Measurements from ENCODE around the gene KCNH8.

DNA sequence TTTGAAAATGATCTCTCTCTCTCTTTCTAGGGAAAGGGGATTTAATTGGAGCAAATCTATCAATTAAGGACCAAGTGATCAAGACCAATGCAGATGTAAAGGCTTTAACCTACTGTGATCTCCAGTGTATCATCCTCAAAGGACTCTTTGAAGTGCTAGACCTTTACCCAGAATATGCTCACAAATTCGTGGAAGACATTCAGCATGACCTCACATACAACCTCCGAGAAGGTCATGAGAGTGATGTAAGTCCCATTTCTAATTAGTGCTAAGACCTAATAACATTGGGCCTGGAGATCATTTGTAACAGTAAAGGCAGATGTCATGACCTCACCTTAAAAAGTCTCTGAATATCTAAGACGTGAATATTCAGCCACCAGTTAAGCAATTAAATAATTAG, 308.4 kb downstream of the KCNH8 start:
- TF ChIP-seq, protein P1, sequence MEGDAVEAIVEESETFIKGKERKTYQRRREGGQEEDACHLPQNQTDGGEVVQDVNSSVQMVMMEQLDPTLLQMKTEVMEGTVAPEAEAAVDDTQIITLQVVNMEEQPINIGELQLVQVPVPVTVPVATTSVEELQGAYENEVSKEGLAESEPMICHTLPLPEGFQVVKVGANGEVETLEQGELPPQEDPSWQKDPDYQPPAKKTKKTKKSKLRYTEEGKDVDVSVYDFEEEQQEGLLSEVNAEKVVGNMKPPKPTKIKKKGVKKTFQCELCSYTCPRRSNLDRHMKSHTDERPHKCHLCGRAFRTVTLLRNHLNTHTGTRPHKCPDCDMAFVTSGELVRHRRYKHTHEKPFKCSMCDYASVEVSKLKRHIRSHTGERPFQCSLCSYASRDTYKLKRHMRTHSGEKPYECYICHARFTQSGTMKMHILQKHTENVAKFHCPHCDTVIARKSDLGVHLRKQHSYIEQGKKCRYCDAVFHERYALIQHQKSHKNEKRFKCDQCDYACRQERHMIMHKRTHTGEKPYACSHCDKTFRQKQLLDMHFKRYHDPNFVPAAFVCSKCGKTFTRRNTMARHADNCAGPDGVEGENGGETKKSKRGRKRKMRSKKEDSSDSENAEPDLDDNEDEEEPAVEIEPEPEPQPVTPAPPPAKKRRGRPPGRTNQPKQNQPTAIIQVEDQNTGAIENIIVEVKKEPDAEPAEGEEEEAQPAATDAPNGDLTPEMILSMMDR (IDR thresholded peaks at IDR 0.05; ENCODE audit: low read depth, low read length), result no peak
- TF ChIP-seq EZH2phosphoT487 (IDR thresholded peaks at IDR 0.05; ENCODE audit: low read depth), result no peak

Measured in OCI-LY3 (cell line).